HG03354 (cell line): ENCODE results near the gene DAZAP1.

Experiments
- ATAC-seq: cut with Tn5 transposase; IDR thresholded peaks from one replicate; pipeline ENCODE4 v1.9.1; 2021; ENCODE audit warnings: mild to moderate bottlenecking; ENCODE audit not compliant: unreplicated experiment, poor library complexity, severe bottlenecking

The DAZAP1 gene

GRCh38 chr19:1422360-1422759, 15.0 kb downstream of the DAZAP1 start:
- no peak for ATAC-seq

- no peak for ATAC-seq
Observed at GRCh38 chr19:1422943-1423342, 15.6 kb downstream of the DAZAP1 start.

- ATAC-seq, result no peak
Observed at GRCh38 chr19:1423436-1424191, 16.2 kb downstream of the DAZAP1 start.

GRCh38 chr19:1424192-1424955, 17.0 kb downstream of the DAZAP1 start:
- no peak for ATAC-seq

GRCh38 chr19:1425102-1425837, 17.9 kb downstream of the DAZAP1 start:
- no peak for ATAC-seq

- no peak for ATAC-seq
Observed at GRCh38 chr19:1425902-1426301, 18.5 kb downstream of the DAZAP1 start.

GRCh38 chr19:1426736-1427135, 19.4 kb downstream of the DAZAP1 start:
- no peak for ATAC-seq

GRCh38 chr19:1427221-1427920, 20.0 kb downstream of the DAZAP1 start:
- no peak for ATAC-seq

- ATAC-seq, result no peak
Observed at GRCh38 chr19:1428738-1429391, 21.5 kb downstream of the DAZAP1 start.

GRCh38 chr19:1429750-1430149, 22.4 kb downstream of the DAZAP1 start:
- no peak for ATAC-seq

GRCh38 chr19:1430246-1430645, 22.9 kb downstream of the DAZAP1 start:
- no peak for ATAC-seq

GRCh38 chr19:1431759-1432506, 24.5 kb downstream of the DAZAP1 start:
- no peak for ATAC-seq

- no peak for ATAC-seq
Observed at GRCh38 chr19:1432507-1432887, 25.1 kb downstream of the DAZAP1 start.

GRCh38 chr19:1433119-1434039, 26.0 kb downstream of the DAZAP1 start:
- ATAC-seq, result no peak

- no peak for ATAC-seq
Observed at GRCh38 chr19:1434040-1434366, 26.6 kb downstream of the DAZAP1 start.

GRCh38 chr19:1434577-1435060, 27.2 kb downstream of the DAZAP1 start:
- ATAC-seq, result no peak

GRCh38 chr19:1435378-1435989, 28.1 kb downstream of the DAZAP1 start:
- ATAC-seq, result no peak
